GM10266 (cell line): ENCODE results near the gene CD4.

Source experiments
- DNase-seq: peaks from one replicate; pipeline ENCODE4 v3.0.0; 2012; ENCODE audit errors: extremely low spot score
- TF ChIP-seq, protein P1 (sequence below): IDR thresholded peaks from 2 replicates; pipeline ENCODE4 v1.5.1; 2012; ENCODE audit warnings: mild to moderate bottlenecking, low read depth; ENCODE audit not compliant: control insufficient read depth, insufficient read depth; ENCODE audit errors: missing control alignments

The CD4 gene

DNA sequence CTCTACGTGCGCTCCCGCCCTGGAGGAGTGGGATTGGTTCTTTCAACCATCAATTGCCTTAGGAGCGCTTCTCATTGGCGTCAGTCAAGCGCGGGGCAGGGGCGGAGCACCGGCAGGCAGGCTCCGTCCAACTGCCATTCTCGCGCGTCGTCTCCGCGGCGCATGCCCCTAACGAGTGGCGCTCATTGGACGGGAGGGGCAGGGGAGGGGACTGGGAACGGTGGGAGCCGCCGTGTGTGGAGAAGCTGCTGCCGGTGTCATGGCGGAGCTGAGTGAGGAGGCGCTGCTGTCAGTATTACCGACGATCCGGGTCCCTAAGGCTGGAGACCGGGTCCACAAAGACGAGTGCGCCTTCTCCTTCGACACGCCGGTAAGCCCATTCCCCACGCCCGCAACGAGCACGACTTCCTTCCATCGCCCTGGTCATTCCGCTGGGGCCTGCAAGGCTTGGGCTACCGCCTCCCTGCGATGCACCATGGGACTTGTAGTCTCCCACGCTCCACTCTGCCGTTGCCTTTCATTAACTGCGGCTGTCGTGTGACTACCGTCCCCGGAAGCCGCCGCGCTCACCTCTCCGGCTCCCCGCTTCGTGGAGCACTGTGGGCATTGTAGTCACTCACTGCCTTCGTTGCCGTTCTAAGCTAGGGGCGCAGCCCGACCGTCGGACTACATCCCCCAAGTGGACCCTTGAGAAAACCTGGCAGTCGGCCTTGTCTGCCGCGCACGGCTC, 62.8 kb downstream of the CD4 start, which contains the start of gene USP5:
Gene USP5, plus strand, starts transcription at position 230 of the 730 bp plus-strand sequence. Its CDS starts 30 bp downstream, at position 260.
- TF ChIP-seq, protein P1, sequence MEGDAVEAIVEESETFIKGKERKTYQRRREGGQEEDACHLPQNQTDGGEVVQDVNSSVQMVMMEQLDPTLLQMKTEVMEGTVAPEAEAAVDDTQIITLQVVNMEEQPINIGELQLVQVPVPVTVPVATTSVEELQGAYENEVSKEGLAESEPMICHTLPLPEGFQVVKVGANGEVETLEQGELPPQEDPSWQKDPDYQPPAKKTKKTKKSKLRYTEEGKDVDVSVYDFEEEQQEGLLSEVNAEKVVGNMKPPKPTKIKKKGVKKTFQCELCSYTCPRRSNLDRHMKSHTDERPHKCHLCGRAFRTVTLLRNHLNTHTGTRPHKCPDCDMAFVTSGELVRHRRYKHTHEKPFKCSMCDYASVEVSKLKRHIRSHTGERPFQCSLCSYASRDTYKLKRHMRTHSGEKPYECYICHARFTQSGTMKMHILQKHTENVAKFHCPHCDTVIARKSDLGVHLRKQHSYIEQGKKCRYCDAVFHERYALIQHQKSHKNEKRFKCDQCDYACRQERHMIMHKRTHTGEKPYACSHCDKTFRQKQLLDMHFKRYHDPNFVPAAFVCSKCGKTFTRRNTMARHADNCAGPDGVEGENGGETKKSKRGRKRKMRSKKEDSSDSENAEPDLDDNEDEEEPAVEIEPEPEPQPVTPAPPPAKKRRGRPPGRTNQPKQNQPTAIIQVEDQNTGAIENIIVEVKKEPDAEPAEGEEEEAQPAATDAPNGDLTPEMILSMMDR, result no peak
- peak; percentile 93 for DNase-seq

DNA sequence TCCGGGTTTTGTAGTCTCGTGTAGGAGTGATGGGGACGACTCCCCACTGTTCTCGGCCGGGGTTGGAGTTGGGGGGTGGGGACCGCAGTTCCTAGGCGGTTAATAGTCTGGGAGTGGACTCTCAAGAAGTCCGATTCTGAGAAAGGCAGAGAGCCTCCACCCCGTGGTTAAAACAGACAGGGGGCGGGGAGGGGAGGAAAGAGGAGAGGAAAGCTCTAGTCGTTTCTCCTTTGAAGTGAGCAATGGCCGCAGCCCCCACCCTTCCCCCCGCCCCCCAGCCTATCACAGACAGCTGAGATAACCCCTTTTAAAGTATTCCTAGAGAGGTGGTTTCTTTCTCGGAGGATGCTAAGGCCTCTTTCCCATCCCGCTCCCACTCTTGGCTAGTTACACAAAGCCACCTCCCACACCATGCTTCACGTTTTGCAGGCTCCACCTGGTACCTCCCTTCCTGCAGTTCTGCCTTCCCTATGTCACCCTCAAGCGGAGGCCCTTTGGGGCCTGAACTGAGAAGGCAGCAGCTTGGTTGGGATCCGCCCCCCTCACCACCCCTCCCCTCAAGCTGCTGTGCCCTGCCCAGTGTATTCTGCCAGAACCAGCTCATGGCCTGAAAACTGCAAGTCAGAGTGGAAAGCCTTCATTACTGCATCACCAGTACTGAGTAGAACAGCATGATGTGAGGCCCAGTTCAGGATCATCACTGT, 63.5 kb downstream of the CD4 start:
- no peak for DNase-seq
- TF ChIP-seq, protein P1, result no peak

DNA sequence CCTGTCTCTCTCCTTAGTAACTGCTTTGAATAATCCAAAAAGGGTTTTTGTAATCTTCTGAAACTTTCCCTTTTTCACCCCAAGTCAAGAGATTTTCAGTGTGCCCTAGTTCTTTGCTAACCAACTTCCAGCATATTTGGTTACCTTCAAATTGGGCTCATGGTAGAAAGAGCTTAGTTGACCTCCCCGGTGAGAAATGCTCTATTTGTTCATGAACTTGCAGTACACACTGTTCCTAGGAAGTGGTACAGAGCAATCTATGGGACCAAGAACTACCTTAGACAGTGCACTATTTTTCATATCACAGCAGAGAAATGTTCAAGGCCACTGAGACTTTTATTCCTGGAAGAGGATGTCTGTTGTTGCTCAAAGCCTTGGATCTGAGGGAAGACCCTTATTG, 64.3 kb downstream of the CD4 start:
- no peak for DNase-seq
- TF ChIP-seq, protein P1, result no peak

DNA sequence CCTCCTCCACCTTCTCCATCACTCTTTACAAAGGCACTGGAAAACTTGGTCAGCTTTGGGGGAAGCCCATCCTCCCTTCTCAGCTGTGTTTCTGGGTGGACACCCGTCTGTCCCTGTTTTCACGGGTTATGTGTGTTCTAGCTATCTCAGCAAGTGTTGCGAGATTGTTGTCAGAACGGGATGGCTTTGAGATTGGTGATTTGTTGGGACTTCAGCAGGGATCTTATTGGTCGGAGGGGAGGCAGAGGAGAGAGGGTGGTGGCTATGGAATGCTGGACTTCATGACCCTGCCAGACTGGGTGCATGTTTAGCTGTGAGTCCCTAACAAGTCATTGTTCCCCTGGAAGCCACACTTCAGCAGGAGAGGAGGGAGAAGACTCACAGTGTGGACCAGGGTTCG, 64.7 kb downstream of the CD4 start:
- DNase-seq, result no peak
- TF ChIP-seq, protein P1, result no peak

DNA sequence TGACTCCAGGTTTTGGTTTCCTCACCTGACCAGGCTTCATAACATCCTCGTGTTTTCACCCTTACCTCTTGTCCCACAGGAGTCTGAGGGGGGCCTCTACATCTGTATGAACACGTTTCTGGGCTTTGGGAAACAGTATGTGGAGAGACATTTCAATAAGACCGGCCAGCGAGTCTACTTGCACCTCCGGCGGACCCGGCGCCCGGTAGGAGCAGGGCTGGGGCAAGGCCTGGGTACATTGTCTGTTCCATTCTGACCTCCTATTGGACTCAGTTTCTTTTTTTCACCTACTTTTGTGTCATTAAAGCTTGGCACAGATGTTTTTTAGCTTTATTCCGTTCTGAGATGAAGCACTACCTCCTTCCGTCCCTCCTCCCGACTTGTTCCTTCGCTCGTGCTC, 66.0 kb downstream of the CD4 start:
- TF ChIP-seq, protein P1, result no peak
- no peak for DNase-seq

DNA sequence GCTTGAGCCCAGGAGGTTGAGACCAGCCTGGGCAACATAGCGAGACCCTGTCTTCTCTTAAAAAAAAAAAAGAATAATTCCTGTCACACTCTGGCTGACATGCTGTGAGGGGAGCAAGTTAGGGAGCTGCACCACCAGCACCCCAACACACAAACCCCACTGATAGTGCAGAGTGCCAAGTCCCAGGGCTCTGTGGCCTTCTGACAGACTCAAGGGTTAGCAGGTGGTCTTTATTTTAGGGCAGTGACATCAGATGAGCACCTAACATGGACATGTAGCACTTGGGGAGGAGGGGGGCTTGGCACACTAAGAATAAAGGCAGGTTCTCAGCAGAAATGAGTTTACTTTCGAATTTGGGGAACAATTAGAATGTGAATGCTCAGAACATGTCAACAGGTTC, 69.5 kb downstream of the CD4 start:
- DNase-seq, result no peak
- TF ChIP-seq, protein P1, result no peak

DNA sequence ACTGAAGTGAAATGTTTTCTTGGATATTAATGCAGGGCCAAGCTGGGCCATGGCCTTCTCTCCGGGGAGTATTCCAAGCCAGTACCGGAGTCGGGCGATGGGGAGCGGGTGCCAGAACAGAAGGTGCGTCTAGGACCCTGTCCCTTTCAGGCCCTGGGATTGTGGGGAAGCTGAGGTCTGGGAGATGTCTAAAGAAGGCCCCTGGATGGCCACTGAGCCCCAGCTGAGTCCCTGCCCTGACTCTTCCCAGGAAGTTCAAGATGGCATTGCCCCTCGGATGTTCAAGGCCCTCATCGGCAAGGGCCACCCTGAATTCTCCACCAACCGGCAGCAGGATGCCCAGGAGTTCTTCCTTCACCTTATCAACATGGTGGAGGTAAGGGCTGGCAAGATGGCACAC, 70.8 kb downstream of the CD4 start:
- DNase-seq, result no peak
- TF ChIP-seq, protein P1, result no peak
